HepG2 (cell line): ENCODE measurements around the gene TMEM237. TPM values are rescaled to one million over a fixed set of nuclear protein-coding genes. Genes with fewer than 3 reads are reported as not detected.

ENCODE experiments used
- ATAC-seq: fragments of 200-7000 bp; cut with Tn5 transposase; 3 replicates; pipeline ENCODE4 v1.9.1; 2020; ENCODE audit warnings: mild to moderate bottlenecking, moderate library complexity
- BruUV-seq: library from RNA; stranded (reverse); fragments of 400-500 nt; replicated peaks from 2 replicates; lab custom pipeline; 2021; lab: Mats Ljungman, UMichigan
- CTCF ChIA-PET: fragments of 300-600 bp; formaldehyde crosslinking; extraction: SDS; loops from one replicate; lab custom pipeline; 2021; ENCODE audit warnings: low total read pairs, inconsistent platforms, low intra/inter-chr PET ratio; lab: Yijun Ruan, JAX
- POLR2A ChIA-PET: fragments of 350-600 bp; sonication (Branson Sonifier 250); formaldehyde crosslinking; loops from one replicate; lab custom pipeline; 2020; ENCODE audit warnings: antibody characterized with exemption, inconsistent platforms; lab: Yijun Ruan, JAX
- DNase-seq: peaks from one replicate; pipeline ENCODE4 v3.0.0-alpha.2; 2015; ENCODE audit warnings: low spot score
- FAIRE-seq: peaks from 3 replicates; lab custom pipeline; 2011; peaks lifted over from hg19 to GRCh38; lab: Jason Lieb, UNC
- H2AFZ ChIP-seq: one replicate; pipeline ENCODE4 v1.6.1; 2011; ENCODE audit warnings: low read length, inconsistent platforms
- H3K27ac ChIP-seq: fragments of 300-600 bp; 3 replicates; pipeline ENCODE4 v1.8.0; 2011; ENCODE audit warnings: mixed run types, mild to moderate bottlenecking, mixed read lengths, low read length, inconsistent platforms; ENCODE audit not compliant: insufficient read depth; ENCODE audit errors: extremely low read length
- H3K27me3 ChIP-seq, 2 experiments: fragments of 200-600 bp in 1 of 2; 2 replicates in 1 of 2; 3 replicates in 1 of 2; pipeline versions ENCODE4 v1.6.0 to v1.8.0; 2011; ENCODE audit warnings: low read length in 2 of 2, mild to moderate bottlenecking in 2 of 2, moderate library complexity in 2 of 2, inconsistent platforms in 1 of 2; ENCODE audit not compliant: insufficient read depth in 2 of 2, control insufficient read depth in 1 of 2
- H3K36me3 ChIP-seq, 2 experiments: fragments of 200-600 bp in 1 of 2; replicated peaks in 1 of 2; 2 replicates in 1 of 2; 3 replicates in 1 of 2; pipeline versions ENCODE4 v1.5.1 to v1.8.0; 2011; ENCODE audit warnings: low read length in 2 of 2, inconsistent platforms in 1 of 2; ENCODE audit not compliant: insufficient read depth in 2 of 2, control insufficient read depth in 1 of 2
- H3K4me1 ChIP-seq: 2 replicates; pipeline ENCODE4 v1.5.1; 2012; ENCODE audit warnings: low read length, inconsistent platforms; ENCODE audit not compliant: insufficient read depth
- H3K4me2 ChIP-seq: 2 replicates; pipeline ENCODE4 v1.6.0; 2011; ENCODE audit warnings: low read depth, low read length, inconsistent platforms
- H3K4me3 ChIP-seq, 3 experiments: fragments of 200-600 bp in 1 of 3; sonication (generic), shearing (Covaris generic) in 1 of 3; replicated peaks in 1 of 3; 2 replicates each; pipeline ENCODE4 v1.5.1; 2011 to 2016; ENCODE audit warnings: low read length in 3 of 3, inconsistent platforms in 2 of 3, low read depth in 2 of 3, mild to moderate bottlenecking in 2 of 3, control low read depth in 1 of 3, mixed read lengths in 1 of 3; ENCODE audit not compliant: insufficient read depth in 1 of 3
- H3K79me2 ChIP-seq: one replicate; pipeline ENCODE4 v1.6.1; 2011; ENCODE audit warnings: low read length, inconsistent platforms; ENCODE audit not compliant: insufficient read depth
- H3K9ac ChIP-seq: 2 replicates; pipeline ENCODE4 v1.6.0; 2011; ENCODE audit warnings: mild to moderate bottlenecking, low read depth, low read length, inconsistent platforms; ENCODE audit not compliant: insufficient read depth
- H3K9me3 ChIP-seq: 2 replicates; pipeline ENCODE4 v1.5.1; 2012; ENCODE audit warnings: mild to moderate bottlenecking, low read length
- H4K20me1 ChIP-seq: 2 replicates; pipeline ENCODE4 v1.6.0; 2011; ENCODE audit warnings: inconsistent platforms, mild to moderate bottlenecking, low read length, moderate library complexity; ENCODE audit not compliant: insufficient read depth
- CHD4 ChIP-seq: fragments of 200-600 bp; sonication (generic); IDR thresholded peaks from 2 replicates; pipeline ENCODE4 v1.7.0; 2017; ENCODE audit warnings: mild to moderate bottlenecking, low read length, borderline replicate concordance
- FIP1L1 ChIP-seq: fragments of 200-400 bp; formaldehyde crosslinking; IDR thresholded peaks from 2 replicates; pipeline ENCODE4 v1.6.1; 2018; ENCODE audit warnings: low read depth, mild to moderate bottlenecking, low read length, moderate library complexity, borderline replicate concordance; ENCODE audit not compliant: insufficient read depth
- GTF3A ChIP-seq: sonication (generic); formaldehyde crosslinking; conservative IDR thresholded peaks from 2 replicates; pipeline ENCODE4 v1.4.0; 2020; ENCODE audit warnings: mild to moderate bottlenecking, missing genetic modification reagents
- MTA1 ChIP-seq: sonication (generic); formaldehyde crosslinking; IDR thresholded peaks from 2 replicates; pipeline ENCODE4 v1.4.0; 2020; ENCODE audit warnings: missing genetic modification reagents, mild to moderate bottlenecking, borderline replicate concordance
- NAIF1 ChIP-seq: sonication (generic); formaldehyde crosslinking; IDR thresholded peaks from 2 replicates; pipeline ENCODE4 v1.5.0; 2020; ENCODE audit warnings: mild to moderate bottlenecking, missing genetic modification reagents, borderline replicate concordance
- ZNF143 ChIP-seq: sonication (generic); formaldehyde crosslinking; IDR thresholded peaks from 2 replicates; pipeline ENCODE4 v1.4.0; 2020; ENCODE audit warnings: missing genetic modification reagents
- ZNF703 ChIP-seq: sonication (generic); formaldehyde crosslinking; IDR thresholded peaks from 2 replicates; pipeline ENCODE4 v1.5.1; 2020; ENCODE audit warnings: missing genetic modification reagents, mild to moderate bottlenecking, moderate library complexity, borderline replicate concordance
- WGBS: methylation state at CpG from one replicate; pipeline ENCODE4 v1.1.6; 2017; ENCODE audit warnings: low lambda C conversion rate; 5-methylcytosine and 5-hydroxymethylcytosine counted together
- in situ Hi-C: cut with HindIII; loops from 2 replicates; pipeline ENCODE4 v1.10.0; 2017; ENCODE audit warnings: low pct_unique_long_range_greater_than_20kb; ENCODE audit not compliant: extremely low pct_ligation_motif_present
- intact Hi-C: fragments of 100-400 bp; cut with micrococcal nuclease; formaldehyde crosslinking; loops from one replicate; pipeline ENCODE4 v1.10.0; 2022; ENCODE audit not compliant: unreplicated experiment
- polyA plus RNA-seq, 8 experiments: library from polyadenylated mRNA; depleted of rRNA in 3 of 8; stranded (reverse) in 7 of 8; unstranded in 1 of 8; fragments of >200 nt; fragmentation: Illumina TruSeq in 4 of 8; extraction: Trizol in 4 of 8; gene quantifications; 2 replicates each; pipeline versions ENCODE4 v1.2.1 to v1.2.3, GENCODE V29; 2011 to 2016; ENCODE audit warnings: low read depth in 4 of 8, missing spikeins in 1 of 8, mixed read lengths in 1 of 8; ENCODE audit not compliant: insufficient read depth in 1 of 8
- total RNA-seq, 5 experiments: library from RNA; depleted of rRNA; stranded (reverse); fragments of >200 nt; fragmentation: Illumina TruSeq; extraction: Trizol; gene quantifications; 2 replicates each; pipeline ENCODE4 v1.2.3, GENCODE V29; 2016; ENCODE audit warnings: low read depth in 1 of 5
- TF ChIP-seq, protein P1 (sequence below): sonication (generic); formaldehyde crosslinking; IDR thresholded peaks from 2 replicates; pipeline ENCODE4 v1.4.0; 2020; ENCODE audit warnings: missing genetic modification reagents
- TF ChIP-seq, protein P2 (sequence below): sonication (generic); formaldehyde crosslinking; conservative IDR thresholded peaks from 2 replicates; pipeline ENCODE4 v1.4.0; 2020; ENCODE audit warnings: mild to moderate bottlenecking, missing genetic modification reagents, moderate library complexity
- TF ChIP-seq, protein P3 (sequence below): sonication (generic); formaldehyde crosslinking; IDR thresholded peaks from 2 replicates; pipeline ENCODE4 v1.4.0; 2020; ENCODE audit warnings: missing genetic modification reagents

The TMEM237 gene
- total and polyA plus RNA-seq, 2 of the 13 experiments (the other 11 are each of a cell fraction or from before 2014, with no cell fraction given), result 21.8 to 36.1 TPM

DNA sequence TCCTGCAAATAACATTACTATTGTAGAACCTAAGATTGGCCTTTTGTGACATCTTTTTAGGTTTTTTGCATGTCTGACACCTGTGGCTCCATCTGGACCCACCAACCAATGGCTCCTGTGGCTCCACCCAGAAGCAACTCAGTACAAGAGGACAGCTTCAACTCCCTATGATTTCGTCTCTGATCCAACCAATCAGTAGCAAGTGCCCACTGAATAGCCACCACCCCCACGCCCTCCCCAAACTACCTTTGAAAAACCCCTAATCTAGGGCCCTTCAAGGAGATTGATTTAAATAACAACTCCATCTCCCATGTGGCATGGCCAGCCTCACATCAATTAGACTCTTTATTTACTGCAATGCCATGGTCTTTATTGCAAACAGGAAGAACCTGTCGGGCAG, 31.5 kb upstream of the TMEM237 start:
- in situ Hi-C loops, result no loop called here
- TF ChIP-seq CHD4, result no peak
- TF ChIP-seq, protein P1, sequence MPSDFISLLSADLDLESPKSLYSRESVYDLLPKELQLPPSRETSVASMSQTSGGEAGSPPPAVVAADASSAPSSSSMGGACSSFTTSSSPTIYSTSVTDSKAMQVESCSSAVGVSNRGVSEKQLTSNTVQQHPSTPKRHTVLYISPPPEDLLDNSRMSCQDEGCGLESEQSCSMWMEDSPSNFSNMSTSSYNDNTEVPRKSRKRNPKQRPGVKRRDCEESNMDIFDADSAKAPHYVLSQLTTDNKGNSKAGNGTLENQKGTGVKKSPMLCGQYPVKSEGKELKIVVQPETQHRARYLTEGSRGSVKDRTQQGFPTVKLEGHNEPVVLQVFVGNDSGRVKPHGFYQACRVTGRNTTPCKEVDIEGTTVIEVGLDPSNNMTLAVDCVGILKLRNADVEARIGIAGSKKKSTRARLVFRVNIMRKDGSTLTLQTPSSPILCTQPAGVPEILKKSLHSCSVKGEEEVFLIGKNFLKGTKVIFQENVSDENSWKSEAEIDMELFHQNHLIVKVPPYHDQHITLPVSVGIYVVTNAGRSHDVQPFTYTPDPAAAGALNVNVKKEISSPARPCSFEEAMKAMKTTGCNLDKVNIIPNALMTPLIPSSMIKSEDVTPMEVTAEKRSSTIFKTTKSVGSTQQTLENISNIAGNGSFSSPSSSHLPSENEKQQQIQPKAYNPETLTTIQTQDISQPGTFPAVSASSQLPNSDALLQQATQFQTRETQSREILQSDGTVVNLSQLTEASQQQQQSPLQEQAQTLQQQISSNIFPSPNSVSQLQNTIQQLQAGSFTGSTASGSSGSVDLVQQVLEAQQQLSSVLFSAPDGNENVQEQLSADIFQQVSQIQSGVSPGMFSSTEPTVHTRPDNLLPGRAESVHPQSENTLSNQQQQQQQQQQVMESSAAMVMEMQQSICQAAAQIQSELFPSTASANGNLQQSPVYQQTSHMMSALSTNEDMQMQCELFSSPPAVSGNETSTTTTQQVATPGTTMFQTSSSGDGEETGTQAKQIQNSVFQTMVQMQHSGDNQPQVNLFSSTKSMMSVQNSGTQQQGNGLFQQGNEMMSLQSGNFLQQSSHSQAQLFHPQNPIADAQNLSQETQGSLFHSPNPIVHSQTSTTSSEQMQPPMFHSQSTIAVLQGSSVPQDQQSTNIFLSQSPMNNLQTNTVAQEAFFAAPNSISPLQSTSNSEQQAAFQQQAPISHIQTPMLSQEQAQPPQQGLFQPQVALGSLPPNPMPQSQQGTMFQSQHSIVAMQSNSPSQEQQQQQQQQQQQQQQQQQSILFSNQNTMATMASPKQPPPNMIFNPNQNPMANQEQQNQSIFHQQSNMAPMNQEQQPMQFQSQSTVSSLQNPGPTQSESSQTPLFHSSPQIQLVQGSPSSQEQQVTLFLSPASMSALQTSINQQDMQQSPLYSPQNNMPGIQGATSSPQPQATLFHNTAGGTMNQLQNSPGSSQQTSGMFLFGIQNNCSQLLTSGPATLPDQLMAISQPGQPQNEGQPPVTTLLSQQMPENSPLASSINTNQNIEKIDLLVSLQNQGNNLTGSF (CRISPR knock-in tag), result no peak
- TF ChIP-seq, protein P2, sequence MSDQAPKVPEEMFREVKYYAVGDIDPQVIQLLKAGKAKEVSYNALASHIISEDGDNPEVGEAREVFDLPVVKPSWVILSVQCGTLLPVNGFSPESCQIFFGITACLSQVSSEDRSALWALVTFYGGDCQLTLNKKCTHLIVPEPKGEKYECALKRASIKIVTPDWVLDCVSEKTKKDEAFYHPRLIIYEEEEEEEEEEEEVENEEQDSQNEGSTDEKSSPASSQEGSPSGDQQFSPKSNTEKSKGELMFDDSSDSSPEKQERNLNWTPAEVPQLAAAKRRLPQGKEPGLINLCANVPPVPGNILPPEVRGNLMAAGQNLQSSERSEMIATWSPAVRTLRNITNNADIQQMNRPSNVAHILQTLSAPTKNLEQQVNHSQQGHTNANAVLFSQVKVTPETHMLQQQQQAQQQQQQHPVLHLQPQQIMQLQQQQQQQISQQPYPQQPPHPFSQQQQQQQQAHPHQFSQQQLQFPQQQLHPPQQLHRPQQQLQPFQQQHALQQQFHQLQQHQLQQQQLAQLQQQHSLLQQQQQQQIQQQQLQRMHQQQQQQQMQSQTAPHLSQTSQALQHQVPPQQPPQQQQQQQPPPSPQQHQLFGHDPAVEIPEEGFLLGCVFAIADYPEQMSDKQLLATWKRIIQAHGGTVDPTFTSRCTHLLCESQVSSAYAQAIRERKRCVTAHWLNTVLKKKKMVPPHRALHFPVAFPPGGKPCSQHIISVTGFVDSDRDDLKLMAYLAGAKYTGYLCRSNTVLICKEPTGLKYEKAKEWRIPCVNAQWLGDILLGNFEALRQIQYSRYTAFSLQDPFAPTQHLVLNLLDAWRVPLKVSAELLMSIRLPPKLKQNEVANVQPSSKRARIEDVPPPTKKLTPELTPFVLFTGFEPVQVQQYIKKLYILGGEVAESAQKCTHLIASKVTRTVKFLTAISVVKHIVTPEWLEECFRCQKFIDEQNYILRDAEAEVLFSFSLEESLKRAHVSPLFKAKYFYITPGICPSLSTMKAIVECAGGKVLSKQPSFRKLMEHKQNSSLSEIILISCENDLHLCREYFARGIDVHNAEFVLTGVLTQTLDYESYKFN, result no peak
- TF ChIP-seq FIP1L1, result no peak
- no peak for TF ChIP-seq NAIF1
- no peak for TF ChIP-seq ZNF703 (CRISPR knock-in tag)
- no peak for TF ChIP-seq GTF3A (CRISPR knock-in tag)
- no peak for TF ChIP-seq MTA1 (CRISPR knock-in tag)
- TF ChIP-seq, protein P3, sequence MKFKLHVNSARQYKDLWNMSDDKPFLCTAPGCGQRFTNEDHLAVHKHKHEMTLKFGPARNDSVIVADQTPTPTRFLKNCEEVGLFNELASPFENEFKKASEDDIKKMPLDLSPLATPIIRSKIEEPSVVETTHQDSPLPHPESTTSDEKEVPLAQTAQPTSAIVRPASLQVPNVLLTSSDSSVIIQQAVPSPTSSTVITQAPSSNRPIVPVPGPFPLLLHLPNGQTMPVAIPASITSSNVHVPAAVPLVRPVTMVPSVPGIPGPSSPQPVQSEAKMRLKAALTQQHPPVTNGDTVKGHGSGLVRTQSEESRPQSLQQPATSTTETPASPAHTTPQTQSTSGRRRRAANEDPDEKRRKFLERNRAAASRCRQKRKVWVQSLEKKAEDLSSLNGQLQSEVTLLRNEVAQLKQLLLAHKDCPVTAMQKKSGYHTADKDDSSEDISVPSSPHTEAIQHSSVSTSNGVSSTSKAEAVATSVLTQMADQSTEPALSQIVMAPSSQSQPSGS (CRISPR knock-in tag), result no peak
- no peak for TF ChIP-seq ZNF143 (CRISPR knock-in tag)

More for the DNA sequence above, 31.5 kb upstream of the TMEM237 start:
- H3K4me2 ChIP-seq, result no peak overlapping the region
- H3K79me2 ChIP-seq, result no peaks in the 10 kb centered on the region
- ATAC-seq, result no peak
- no peak overlapping the region for H3K9ac ChIP-seq
- H3K36me3 ChIP-seq, result no peaks in the 10 kb centered on the region
- H4K20me1 ChIP-seq, result no peaks in the 10 kb centered on the region
- FAIRE-seq, result no peak
- no peak for DNase-seq
- ChIA-PET POLR2A (no interaction called here), CTCF (no interaction called here)
- no TSS peak for BruUV-seq
- H3K27me3 ChIP-seq, result peaks cover 0 to 12% of the 10 kb centered on the region in 2 experiments; a peak in 3 of 5 replicates
- intact Hi-C loops, result no loop called here
- no peak overlapping the region for H3K27ac ChIP-seq
- no peaks in the 10 kb centered on the region for H3K9me3 ChIP-seq
- 24% methylated on average over 3 of the region's 3 CpGs for WGBS
- H2AFZ ChIP-seq, result no peak overlapping the region
- H3K4me1 ChIP-seq, result no peaks in the 10 kb centered on the region
- no peak overlapping the region for H3K4me3 ChIP-seq
